H1 (cell line): Measurements from ENCODE around the gene SPPL2B. TPM values are rescaled to one million over a fixed set of nuclear protein-coding genes. Genes with fewer than 3 reads are reported as not detected.
A peak's percentile ranks its signal among the peaks of the same experiment; 100 is the strongest.

Experiments used
- CTCF ChIA-PET: fragments of 300-600 bp; sonication (Branson Sonifier 250); formaldehyde crosslinking; loops from one replicate; lab custom pipeline; 2021; ENCODE audit not compliant: partially characterized antibody; lab: Charles Lee
- POLR2A ChIA-PET: fragments of 300-600 bp; sonication (Branson Sonifier 250); formaldehyde crosslinking; loops from one replicate; lab custom pipeline; 2021; ENCODE audit warnings: inconsistent platforms; ENCODE audit not compliant: partially characterized antibody; lab: Charles Lee
- DNase-seq, 2 experiments: peaks; one replicate each; pipeline versions ENCODE4 v3.0.0 to v3.0.0-alpha.2; 2010 to 2022; ENCODE audit warnings: low spot score in 2 of 2, low read depth in 1 of 2, mixed read lengths in 1 of 2
- FAIRE-seq: peaks from 2 replicates; lab custom pipeline; 2011; peaks lifted over from hg19 to GRCh38; lab: Jason Lieb, UNC
- H2AFZ ChIP-seq: 2 replicates; pipeline ENCODE4 v1.8.1; 2012; ENCODE audit warnings: low read length, inconsistent platforms
- H2AK5ac ChIP-seq: 2 replicates; pipeline ENCODE4 v1.6.1; 2013; ENCODE audit warnings: low read depth, low read length
- H2BK120ac ChIP-seq: replicated peaks from 2 replicates; pipeline ENCODE3; 2013; ENCODE audit warnings: low read depth, low read length, inconsistent platforms
- H2BK12ac ChIP-seq: 2 replicates; pipeline ENCODE4 v1.6.1; 2013; ENCODE audit warnings: low read depth, low read length
- H2BK15ac ChIP-seq: 2 replicates; pipeline ENCODE4 v1.6.1; 2013; ENCODE audit warnings: low read length
- H2BK20ac ChIP-seq: 2 replicates; pipeline ENCODE4 v1.6.1; 2013; ENCODE audit warnings: low read length
- H2BK5ac ChIP-seq: 2 replicates; pipeline ENCODE4 v1.6.1; 2013; ENCODE audit warnings: low read depth, low read length
- H3K14ac ChIP-seq: 2 replicates; pipeline ENCODE4 v1.6.1; 2013; ENCODE audit warnings: inconsistent platforms; ENCODE audit not compliant: insufficient read length
- H3K18ac ChIP-seq: 2 replicates; pipeline ENCODE4 v1.6.1; 2013; ENCODE audit warnings: low read length; ENCODE audit errors: extremely low read depth
- H3K23ac ChIP-seq: 2 replicates; pipeline ENCODE4 v1.6.1; 2013; ENCODE audit warnings: inconsistent platforms; ENCODE audit not compliant: insufficient read length
- H3K23me2 ChIP-seq: 2 replicates; pipeline ENCODE4 v1.6.1; 2013; ENCODE audit warnings: low read depth, low read length
- H3K27ac ChIP-seq: 2 replicates; pipeline ENCODE4 v1.6.1; 2011; ENCODE audit warnings: low read depth, low read length, inconsistent platforms
- H3K27me3 ChIP-seq, 4 experiments: replicated peaks in 1 of 4; 1 replicate in 1 of 4; 2 replicates in 3 of 4; pipeline versions ENCODE4 v1.6.1 to v1.8.1; 2011 to 2013; ENCODE audit warnings: low read length in 3 of 4, mild to moderate bottlenecking in 3 of 4, inconsistent platforms in 2 of 4, mixed read lengths in 2 of 4, moderate library complexity in 1 of 4; ENCODE audit not compliant: control insufficient read depth in 3 of 4, insufficient read depth in 3 of 4; ENCODE audit errors: extremely low read depth in 1 of 4
- H3K36me3 ChIP-seq, 4 experiments: 2 replicates each; pipeline versions ENCODE4 v1.6.1 to v1.8.1; 2011 to 2013; ENCODE audit warnings: mild to moderate bottlenecking in 4 of 4, low read length in 3 of 4, moderate library complexity in 2 of 4, control low read depth in 1 of 4, inconsistent platforms in 1 of 4; ENCODE audit not compliant: insufficient read depth in 4 of 4, control insufficient read depth in 2 of 4
- H3K4ac ChIP-seq: replicated peaks from 2 replicates; pipeline ENCODE3; 2013; ENCODE audit warnings: low read length, low read depth, mixed read lengths, inconsistent platforms; ENCODE audit not compliant: insufficient read length
- H3K4me1 ChIP-seq, 4 experiments: replicated peaks in 1 of 4; 1 replicate in 1 of 4; 2 replicates in 3 of 4; pipeline versions ENCODE4 v1.6.1 to v1.8.1; 2011 to 2013; ENCODE audit warnings: low read length in 3 of 4, inconsistent platforms in 2 of 4, mixed read lengths in 1 of 4; ENCODE audit not compliant: insufficient read depth in 4 of 4, control insufficient read depth in 3 of 4
- H3K4me2 ChIP-seq, 2 experiments: 2 replicates each; pipeline versions ENCODE4 v1.6.1 to v1.8.1; 2011 to 2013; ENCODE audit warnings: low read depth in 2 of 2, low read length in 2 of 2, control low read depth in 1 of 2, inconsistent platforms in 1 of 2, mild to moderate bottlenecking in 1 of 2; ENCODE audit not compliant: insufficient read depth in 1 of 2
- H3K4me3 ChIP-seq, 4 experiments: fragments of 200-600, 300-600 bp in 1 of 4; sonication (generic), shearing (Covaris generic), sonication (Bioruptor Twin) in 1 of 4; 2 replicates each; pipeline versions ENCODE4 v1.5.1 to v1.8.1; 2011 to 2016; ENCODE audit warnings: low read length in 4 of 4, low read depth in 3 of 4, control low read depth in 2 of 4, inconsistent platforms in 2 of 4, mild to moderate bottlenecking in 2 of 4, mixed read lengths in 1 of 4, moderate library complexity in 1 of 4; ENCODE audit not compliant: insufficient read depth in 2 of 4; ENCODE audit errors: extremely low read depth in 1 of 4
- H3K56ac ChIP-seq: replicated peaks from 2 replicates; pipeline ENCODE3; 2013; ENCODE audit warnings: low read depth, mild to moderate bottlenecking, mixed read lengths, low read length, inconsistent platforms; ENCODE audit not compliant: insufficient read length
- H3K79me1 ChIP-seq: 2 replicates; pipeline ENCODE4 v1.6.1; 2013; ENCODE audit warnings: low read depth, low read length, control low read depth
- H3K79me2 ChIP-seq, 2 experiments: 2 replicates each; pipeline versions ENCODE4 v1.6.1 to v1.8.1; 2012 to 2013; ENCODE audit warnings: low read length in 2 of 2, mild to moderate bottlenecking in 2 of 2, inconsistent platforms in 1 of 2; ENCODE audit not compliant: insufficient read depth in 2 of 2, control insufficient read depth in 1 of 2
- H3K9ac ChIP-seq, 4 experiments: replicated peaks in 1 of 4; 1 replicate in 1 of 4; 2 replicates in 3 of 4; pipeline versions ENCODE4 v1.6.1 to v1.8.1; 2011 to 2013; ENCODE audit warnings: low read depth in 3 of 4, low read length in 3 of 4, control low read depth in 2 of 4, mild to moderate bottlenecking in 2 of 4, moderate library complexity in 2 of 4, inconsistent platforms in 1 of 4; ENCODE audit errors: extremely low read depth in 1 of 4
- H3K9me3 ChIP-seq, 2 experiments: 2 replicates each; pipeline versions ENCODE4 v1.6.1 to v1.8.1; 2012 to 2013; ENCODE audit warnings: mild to moderate bottlenecking in 2 of 2, moderate library complexity in 2 of 2, control low read depth in 1 of 2, inconsistent platforms in 1 of 2, low read depth in 1 of 2, low read length in 1 of 2, mixed read lengths in 1 of 2; ENCODE audit not compliant: insufficient read depth in 2 of 2
- H4K20me1 ChIP-seq, 2 experiments: replicated peaks in 1 of 2; 2 replicates each; pipeline versions ENCODE3 to v1.8.1; 2011 to 2013; ENCODE audit warnings: inconsistent platforms in 2 of 2, low read length in 2 of 2, mild to moderate bottlenecking in 1 of 2; ENCODE audit not compliant: insufficient read depth in 2 of 2, control insufficient read depth in 1 of 2
- H4K5ac ChIP-seq: 2 replicates; pipeline ENCODE4 v1.6.1; 2013; ENCODE audit warnings: low read length, low read depth, mixed read lengths, inconsistent platforms; ENCODE audit not compliant: insufficient read length
- H4K8ac ChIP-seq: 2 replicates; pipeline ENCODE4 v1.8.0; 2013; ENCODE audit warnings: mild to moderate bottlenecking, moderate library complexity, low read length, inconsistent platforms; ENCODE audit not compliant: insufficient read depth; ENCODE audit errors: extremely low read depth
- H4K91ac ChIP-seq: replicated peaks from 2 replicates; pipeline ENCODE3; 2013; ENCODE audit warnings: low read length, mixed read lengths, inconsistent platforms; ENCODE audit not compliant: insufficient read length
- CTBP2 ChIP-seq: IDR thresholded peaks from 2 replicates; pipeline ENCODE4 v1.7.0; 2011; ENCODE audit warnings: borderline replicate concordance, mild to moderate bottlenecking, moderate library complexity, mixed read lengths, low read length; ENCODE audit not compliant: insufficient read depth, insufficient read length
- EP300 ChIP-seq, 2 experiments: IDR thresholded peaks; 1 replicate in 1 of 2; 2 replicates in 1 of 2; pipeline ENCODE4 v1.6.1; 2011 to 2012; ENCODE audit warnings: low read depth in 2 of 2, low read length in 2 of 2, mild to moderate bottlenecking in 2 of 2, borderline replicate concordance in 1 of 2, inconsistent platforms in 1 of 2, moderate library complexity in 1 of 2
- KDM4A ChIP-seq: IDR thresholded peaks from one replicate; pipeline ENCODE4 v1.7.1; 2012; ENCODE audit warnings: low read depth, mild to moderate bottlenecking, moderate library complexity, low read length, inconsistent platforms; ENCODE audit not compliant: severe bottlenecking
- RAD21 ChIP-seq, 2 experiments: IDR thresholded peaks in 1 of 2; conservative IDR thresholded peaks in 1 of 2; 2 replicates each; pipeline ENCODE4 v1.6.1; 2011; ENCODE audit warnings: low read depth in 2 of 2, low read length in 2 of 2, improper control_type of control experiment in 1 of 2, inconsistent platforms in 1 of 2, mild to moderate bottlenecking in 1 of 2, moderate library complexity in 1 of 2
- SIRT6 ChIP-seq: IDR thresholded peaks from one replicate; pipeline ENCODE4 v1.7.1; 2012; ENCODE audit warnings: low read length, inconsistent platforms
- WGBS, 2 experiments: shearing (Covaris generic) in 1 of 2; methylation state at CpG; one replicate each; pipeline versions ENCODE4 v1.1.6 to v1.1.7; 2013 to 2015; ENCODE audit warnings: low lambda C conversion rate in 2 of 2, mixed read lengths in 2 of 2, inconsistent platforms in 1 of 2, low coverage in 1 of 2, missing lambda C conversion rate in 1 of 2; ENCODE audit not compliant: insufficient replicate concordance in 2 of 2, insufficient coverage in 1 of 2, insufficient read length in 1 of 2; ENCODE audit errors: extremely low coverage in 1 of 2, missing lambda C conversion rate in 1 of 2; 5-methylcytosine and 5-hydroxymethylcytosine counted together
- polyA plus RNA-seq, 7 experiments: library from polyadenylated mRNA; depleted of rRNA in 3 of 7; stranded (reverse) in 5 of 7; unstranded in 2 of 7; fragments of >200 nt in 5 of 7; fragments of 200-250 nt in 2 of 7; gene quantifications; 1 replicate in 5 of 7; 2 replicates in 1 of 7; 4 replicates in 1 of 7; pipeline versions ENCODE4 v1.2.1 to v1.2.3, GENCODE V29; 2011 to 2013; ENCODE audit warnings: missing spikeins in 2 of 7, mixed read lengths in 2 of 7
- total RNA-seq: library from RNA; stranded (reverse); fragmentation: NEBNext Ultra II Directional; extraction: Animal tissue kit (Norgen Biotek cat#: 25700); gene quantifications from 2 replicates; pipeline ENCODE4 v1.2.1, GENCODE V29; 2021
- TF ChIP-seq, protein P1 (sequence below): IDR thresholded peaks from 2 replicates; pipeline ENCODE4 v1.6.1; 2012; ENCODE audit warnings: low read length, inconsistent platforms

SPPL2B gene
- total and polyA plus RNA-seq, 2 of the 8 experiments (the other 6 are each of a cell fraction or from before 2014, with no cell fraction given) = 34.8 to 55.7 TPM

DNA sequence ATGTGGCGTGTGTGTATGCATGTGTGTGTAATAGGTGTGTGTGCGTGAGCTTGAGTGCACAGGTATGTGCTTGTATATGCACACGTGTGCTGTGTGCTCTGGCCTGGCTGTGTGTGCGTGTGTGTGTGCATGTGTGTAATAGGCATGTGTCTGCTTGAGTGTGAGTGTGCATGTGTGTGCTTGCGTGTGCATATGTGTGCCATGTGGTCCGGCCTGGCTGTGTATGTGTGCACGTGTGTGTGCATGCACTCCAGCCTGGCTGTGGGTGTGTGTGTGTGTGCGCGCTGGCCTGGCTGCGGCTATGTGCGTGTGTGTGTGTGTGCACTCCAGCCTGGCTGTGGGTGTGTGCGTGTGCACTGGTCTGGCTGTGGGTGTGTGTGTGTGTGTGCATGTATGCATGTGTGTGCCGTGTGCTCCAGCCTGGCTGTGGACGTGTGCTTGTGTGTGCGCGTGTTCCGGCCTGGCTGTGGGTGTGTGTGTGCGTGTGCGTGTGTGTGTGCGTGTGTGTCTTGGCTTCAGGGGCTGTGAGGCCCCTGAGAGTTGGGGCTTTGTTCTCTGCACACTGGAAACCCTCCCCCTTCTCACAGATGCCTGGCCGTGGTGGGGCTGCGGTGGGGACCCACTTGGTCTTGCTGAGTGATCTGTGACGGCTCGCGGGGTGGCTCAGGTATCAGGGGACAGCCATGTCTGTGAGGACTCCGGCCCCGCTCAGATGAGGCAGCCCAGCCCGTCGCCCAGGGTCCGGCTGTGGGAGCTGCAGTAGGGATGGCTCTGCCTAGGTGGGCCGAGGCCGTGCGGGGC lies 8.2 kb downstream of the SPPL2B start:
- POLR2A ChIA-PET = interaction anchor here (0.7 to 3.1 kb wide), 7 partner anchors 9 to 101 kb away, joined by 3 to 11 read pairs (median 4); partner anchors contain the start of genes LSM7, PLEKHJ1 and SPPL2B
- Histone ChIP-seq H2BK12ac (peak overlapping the region; percentile 44; the same call in 1 of the 2 replicates), H3K27ac (no peak overlapping the region; the same call in 1 of the 2 replicates), H3K4me2 (no peak overlapping the region), H3K23me2 (peaks cover 3% of the 10 kb centered on the region; the same call in 1 of the 2 replicates), H3K79me2 (peaks cover 9 to 42% of the 10 kb centered on the region in 2 experiments), H3K4me1 (peaks cover 0 to 11% (median 3%) of the 10 kb centered on the region in 4 experiments; a peak in 4 of 7 replicates), H3K27me3 (no peaks in the 10 kb centered on the region), H3K36me3 (peaks cover 2 to 23% (median 5%) of the 10 kb centered on the region in 4 experiments; a peak in 3 of 8 replicates), H3K4me3 (no peak overlapping the region), H3K9ac (no peak overlapping the region), H2BK20ac (0 out of 2 replicates have a peak overlapping the region, but pooled peaks have one; percentile 73), H3K4ac (peak overlapping the region; percentile 91), H4K8ac (peak overlapping the region; percentile 14; the same call in 1 of the 2 replicates), H3K23ac (no peak overlapping the region), H4K5ac (peak overlapping the region; percentile 21), H2BK15ac (peak overlapping the region; percentile 6; the same call in 1 of the 2 replicates), H2BK120ac (peak overlapping the region; percentile 33), H2AFZ (no peak overlapping the region), H3K9me3 (peaks cover 0 to 5% of the 10 kb centered on the region in 2 experiments; a peak in 1 of 4 replicates), H3K56ac (no peak overlapping the region), H4K20me1 (peaks cover 10 to 35% of the 10 kb centered on the region in 2 experiments), H3K79me1 (peaks cover 32% of the 10 kb centered on the region), H2BK5ac (peak overlapping the region; percentile 82; the same call in 1 of the 2 replicates), H3K18ac (peak overlapping the region; percentile 9; the same call in 1 of the 2 replicates), H4K91ac (peak overlapping the region; percentile 88), H2AK5ac (peak overlapping the region; percentile 41; the same call in 1 of the 2 replicates), H3K14ac (no peak overlapping the region)
- DNase-seq (peak in 1 of 2 experiments; percentile 49), FAIRE-seq (no peak)
- CTCF ChIA-PET = interaction anchor here (1.0 to 1.6 kb wide), 6 partner anchors 9 to 299 kb away, joined by 3 to 5 read pairs (median 3); partner anchors contain the start of genes LSM7 and SPPL2B
- WGBS, 2 experiments = 92% methylated on average over 33 of the region's 33 CpGs; no CpG with 5 or more reads in 1 of the 2 experiments
- TF ChIP-seq SIRT6 = no peak
- TF ChIP-seq, protein P1, sequence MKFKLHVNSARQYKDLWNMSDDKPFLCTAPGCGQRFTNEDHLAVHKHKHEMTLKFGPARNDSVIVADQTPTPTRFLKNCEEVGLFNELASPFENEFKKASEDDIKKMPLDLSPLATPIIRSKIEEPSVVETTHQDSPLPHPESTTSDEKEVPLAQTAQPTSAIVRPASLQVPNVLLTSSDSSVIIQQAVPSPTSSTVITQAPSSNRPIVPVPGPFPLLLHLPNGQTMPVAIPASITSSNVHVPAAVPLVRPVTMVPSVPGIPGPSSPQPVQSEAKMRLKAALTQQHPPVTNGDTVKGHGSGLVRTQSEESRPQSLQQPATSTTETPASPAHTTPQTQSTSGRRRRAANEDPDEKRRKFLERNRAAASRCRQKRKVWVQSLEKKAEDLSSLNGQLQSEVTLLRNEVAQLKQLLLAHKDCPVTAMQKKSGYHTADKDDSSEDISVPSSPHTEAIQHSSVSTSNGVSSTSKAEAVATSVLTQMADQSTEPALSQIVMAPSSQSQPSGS = no peak
- no peak for TF ChIP-seq RAD21 (IDR thresholded peaks at IDR 0.05 in 1 of 2, conservative IDR thresholded peaks at IDR 0.05 in 1 of 2; ENCODE audit: low read depth in 2 of 2, low read length in 2 of 2)
- no peak for TF ChIP-seq CTBP2
- TF ChIP-seq EP300 (IDR thresholded peaks at IDR 0.05; ENCODE audit: borderline replicate concordance in 1 of 2, low read depth in 2 of 2, low read length in 2 of 2) = no peak
- no peak for TF ChIP-seq KDM4A
